M059J (cell line): ENCODE measurements around the gene KIRREL3. TPM values are rescaled to one million over a fixed set of nuclear protein-coding genes. Genes with fewer than 3 reads are reported as not detected.
A peak's percentile ranks its signal among the peaks of the same experiment; 100 is the strongest.

Source experiments
- DNase-seq: peaks from one replicate; pipeline ENCODE4 v3.0.0-alpha.2; 2012; ENCODE audit warnings: low read depth
- total RNA-seq: library from RNA; depleted of rRNA; stranded (reverse); fragments of >200 nt; shearing (Covaris generic); gene quantifications from 2 replicates; pipeline ENCODE4 v1.2.3, GENCODE V29; 2014; rRNA removed

KIRREL3 gene
- total RNA-seq = 7.1 and 9.8 TPM in 2 replicates

- DNase-seq = peak; percentile 76
Measured at GRCh38 chr11:127000291-127000968, at the start of gene KIRREL3. TSS of gene KIRREL3 (minus strand) at chr11:127000770.

- DNase-seq = no peak
Measured at GRCh38 chr11:127050186-127050585, 49.6 kb upstream of the KIRREL3 start.

- DNase-seq = no peak
Measured at GRCh38 chr11:127049486-127049885, 48.9 kb upstream of the KIRREL3 start.

- DNase-seq = no peak
Measured at GRCh38 chr11:127044535-127044934, 44.0 kb upstream of the KIRREL3 start.

GRCh38 chr11:127042445-127042844, 41.9 kb upstream of the KIRREL3 start:
- peak; percentile 35 for DNase-seq

GRCh38 chr11:127039591-127039990, 39.0 kb upstream of the KIRREL3 start:
- no peak for DNase-seq

- DNase-seq = no peak
Measured at GRCh38 chr11:127037596-127037995, 37.0 kb upstream of the KIRREL3 start.

GRCh38 chr11:127037001-127037400, 36.4 kb upstream of the KIRREL3 start:
- DNase-seq = no peak

- DNase-seq = peak; percentile 41
Measured at GRCh38 chr11:127035824-127036223, 35.3 kb upstream of the KIRREL3 start.

- no peak for DNase-seq
Measured at GRCh38 chr11:127034973-127035372, 34.4 kb upstream of the KIRREL3 start.

GRCh38 chr11:127028648-127029047, 28.1 kb upstream of the KIRREL3 start:
- DNase-seq = no peak

GRCh38 chr11:127027789-127028188, 27.2 kb upstream of the KIRREL3 start:
- DNase-seq = no peak

GRCh38 chr11:127027000-127027399, 26.4 kb upstream of the KIRREL3 start:
- no peak for DNase-seq

- no peak for DNase-seq
Measured at GRCh38 chr11:127023991-127024390, 23.4 kb upstream of the KIRREL3 start.

GRCh38 chr11:127018683-127019279, 18.2 kb upstream of the KIRREL3 start:
- DNase-seq = no peak

GRCh38 chr11:127017482-127017881, 16.9 kb upstream of the KIRREL3 start:
- DNase-seq = peak; percentile 93

- DNase-seq = no peak
Measured at GRCh38 chr11:127013550-127013949, 13.0 kb upstream of the KIRREL3 start.

- DNase-seq = peak; percentile 29
Measured at GRCh38 chr11:127006311-127006710, 5.7 kb upstream of the KIRREL3 start.

- peak; percentile 76 for DNase-seq
Measured at GRCh38 chr11:127003260-127003981, 2.9 kb upstream of the KIRREL3 start.

- DNase-seq = no peak
Measured at GRCh38 chr11:127002669-127003259, 2.2 kb upstream of the KIRREL3 start.

- DNase-seq = peak; percentile 52
Measured at GRCh38 chr11:127000981-127001380, 411 bp upstream of the KIRREL3 start.

GRCh38 chr11:126999366-126999765, 1.2 kb downstream of the KIRREL3 start:
- no peak for DNase-seq
